ENCODE results near the gene SGSM2. TPM values are rescaled to one million over a fixed set of nuclear protein-coding genes. Genes with fewer than 3 reads are reported as not detected.

The SGSM2 gene
- total RNA-seq, 1 donor = 37.3 TPM

GRCh38 chr17:2397247-2398171 lies 60.2 kb downstream of the SGSM2 start:
- TF ChIP-seq CTCF (IDR thresholded peaks at IDR 0.05; ENCODE audit: extremely low read depth, low read depth, low read length) = no peak
- Histone ChIP-seq H3K4me1 (ENCODE audit: insufficient read depth, low read length) (peaks cover 42% of the 10 kb centered on the region), H3K79me2 (ENCODE audit: insufficient read depth, low read length) (peaks cover 61% of the 10 kb centered on the region), H3K9me3 (ENCODE audit: low read depth, low read length) (no peaks in the 10 kb centered on the region), H3K4me3 (ENCODE audit: insufficient read depth, low read length) (peak overlapping the region; percentile 11), H2AFZ (ENCODE audit: low read length) (no peak overlapping the region), H3K36me3 (ENCODE audit: insufficient read depth, low read length) (no peaks in the 10 kb centered on the region), H3K27me3 (ENCODE audit: insufficient read depth, low read length) (no peaks in the 10 kb centered on the region), H3K4me2 (ENCODE audit: insufficient read depth, low read length) (peak overlapping the region; percentile 80), H4K20me1 (ENCODE audit: insufficient read depth, low read length) (peaks cover 5% of the 10 kb centered on the region), H3K27ac (ENCODE audit: low read depth, low read length) (peak overlapping the region; percentile 89)
- DNase-seq (ENCODE audit: insufficient read length, low spot score, missing footprints) = peak; percentile 81

GRCh38 chr17:2398182-2398581 lies 60.9 kb downstream of the SGSM2 start:
- Histone ChIP-seq H3K36me3 (ENCODE audit: insufficient read depth, low read length) (no peaks in the 10 kb centered on the region), H3K4me2 (ENCODE audit: insufficient read depth, low read length) (peak overlapping the region; percentile 98), H3K27me3 (ENCODE audit: insufficient read depth, low read length) (no peaks in the 10 kb centered on the region), H2AFZ (ENCODE audit: low read length) (no peak overlapping the region), H3K4me3 (ENCODE audit: insufficient read depth, low read length) (peak overlapping the region; percentile 98), H3K27ac (ENCODE audit: low read depth, low read length) (peak overlapping the region; percentile 89), H3K79me2 (ENCODE audit: insufficient read depth, low read length) (peaks cover 61% of the 10 kb centered on the region), H4K20me1 (ENCODE audit: insufficient read depth, low read length) (peaks cover 5% of the 10 kb centered on the region), H3K4me1 (ENCODE audit: insufficient read depth, low read length) (peaks cover 46% of the 10 kb centered on the region), H3K9me3 (ENCODE audit: low read depth, low read length) (no peaks in the 10 kb centered on the region)
- peak; percentile 48 for DNase-seq (ENCODE audit: insufficient read length, low spot score, missing footprints)
- no peak for TF ChIP-seq CTCF (IDR thresholded peaks at IDR 0.05; ENCODE audit: extremely low read depth, low read depth, low read length)

GRCh38 chr17:2398655-2399571 lies 61.6 kb downstream of the SGSM2 start:
- Histone ChIP-seq H3K79me2 (ENCODE audit: insufficient read depth, low read length) (peaks cover 56% of the 10 kb centered on the region), H3K27me3 (ENCODE audit: insufficient read depth, low read length) (no peaks in the 10 kb centered on the region), H3K4me3 (ENCODE audit: insufficient read depth, low read length) (peak overlapping the region; percentile 98), H2AFZ (ENCODE audit: low read length) (peak overlapping the region; percentile 41), H3K36me3 (ENCODE audit: insufficient read depth, low read length) (no peaks in the 10 kb centered on the region), H4K20me1 (ENCODE audit: insufficient read depth, low read length) (peaks cover 5% of the 10 kb centered on the region), H3K9me3 (ENCODE audit: low read depth, low read length) (no peaks in the 10 kb centered on the region), H3K4me2 (ENCODE audit: insufficient read depth, low read length) (peak overlapping the region; percentile 98), H3K4me1 (ENCODE audit: insufficient read depth, low read length) (peaks cover 46% of the 10 kb centered on the region), H3K27ac (ENCODE audit: low read depth, low read length) (peak overlapping the region; percentile 100)
- DNase-seq (ENCODE audit: insufficient read length, low spot score, missing footprints) = peak; percentile 97
- no peak for TF ChIP-seq CTCF (IDR thresholded peaks at IDR 0.05; ENCODE audit: extremely low read depth, low read depth, low read length)
